Activated CD8-positive, alpha-beta T cell treated with anti-CD3 and anti-CD28 coated beads for 36 hours (primary cell): ENCODE measurements around the gene C22orf15. TPM values are rescaled to one million over a fixed set of nuclear protein-coding genes. Genes with fewer than 3 reads are reported as not detected.

Experiments used
- ATAC-seq: fragments of 200-7000 bp; cut with Tn5 transposase; one replicate; pipeline ENCODE4 v1.10.0; 2021; ENCODE audit warnings: mild to moderate bottlenecking, moderate library complexity
- CTCF ChIA-PET: fragments of 350-600 bp; sonication (Branson Sonifier 250); formaldehyde crosslinking; loops from one replicate; lab custom pipeline; 2021; ENCODE audit warnings: antibody characterized with exemption; lab: Charles Lee
- POLR2A ChIA-PET: fragments of 350-600 bp; sonication (Branson Sonifier 250); formaldehyde crosslinking; loops from one replicate; lab custom pipeline; 2021; ENCODE audit warnings: antibody characterized with exemption; lab: Charles Lee
- DNase-seq: peaks from one replicate; pipeline ENCODE4 v3.0.0-alpha.2; 2020
- H3K27ac Mint-ChIP-seq: one replicate; pipeline ENCODE4 v1.8.0; 2021; ENCODE audit warnings: mild to moderate bottlenecking, mixed read lengths
- H3K27me3 Mint-ChIP-seq: one replicate; pipeline ENCODE4 v1.8.0; 2021; ENCODE audit warnings: mixed read lengths
- H3K36me3 Mint-ChIP-seq: one replicate; pipeline ENCODE4 v1.8.0; 2021; ENCODE audit warnings: low read depth, mixed read lengths
- H3K4me1 Mint-ChIP-seq: one replicate; pipeline ENCODE4 v1.8.0; 2021; ENCODE audit warnings: low read depth, mixed read lengths
- H3K4me3 Mint-ChIP-seq: one replicate; pipeline ENCODE4 v1.8.0; 2021; ENCODE audit warnings: mild to moderate bottlenecking, moderate library complexity, mixed read lengths
- H3K9me3 Mint-ChIP-seq: one replicate; pipeline ENCODE4 v1.8.0; 2021; ENCODE audit warnings: mixed read lengths
- CTCF ChIP-seq: fragments of 200-600 bp; IDR thresholded peaks from one replicate; pipeline ENCODE4 v1.8.0; 2022; ENCODE audit warnings: antibody characterized with exemption, mild to moderate bottlenecking
- intact Hi-C: fragments of 100-400 bp; cut with micrococcal nuclease; formaldehyde crosslinking; loops from one replicate; pipeline ENCODE4 v1.10.0; 2022
- total RNA-seq, 2 experiments: library from RNA; stranded (reverse); gene quantifications; one replicate each; pipeline ENCODE4 v1.2.3, GENCODE V29; 2021

Gene C22orf15
- total RNA-seq, 2 experiments from 2014 or later, result 1.1 to 2.1 TPM

DNA sequence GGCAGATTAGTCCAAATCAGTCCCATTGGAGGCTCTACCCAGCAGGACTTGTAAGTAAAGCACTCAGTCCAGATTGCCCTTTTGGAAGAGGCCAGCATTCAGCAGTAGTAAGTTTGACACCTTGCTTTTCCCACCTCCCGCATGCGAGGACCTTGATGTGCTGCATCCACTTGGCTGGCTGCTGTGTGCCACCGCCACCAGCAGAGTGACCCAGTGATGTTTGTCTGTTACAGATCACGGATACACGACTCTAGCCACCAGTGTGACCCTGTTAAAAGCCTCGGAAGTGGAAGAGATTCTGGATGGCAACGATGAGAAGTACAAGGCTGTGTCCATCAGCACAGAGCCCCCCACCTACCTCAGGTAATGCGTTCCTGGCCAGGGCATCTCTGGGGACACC is 30.5 kb downstream of the C22orf15 start:
- POLR2A ChIA-PET, result no interaction called here
- H3K27me3 Mint-ChIP-seq, result no peaks in the 10 kb centered on the region
- no peak for DNase-seq
- no peak for ATAC-seq
- peak overlapping the region; percentile 5 for H3K27ac Mint-ChIP-seq
- H3K9me3 Mint-ChIP-seq, result no peaks in the 10 kb centered on the region
- H3K4me3 Mint-ChIP-seq, result no peak overlapping the region
- CTCF ChIA-PET, result interaction anchor here (1.0 to 1.1 kb wide), 2 partner anchors 57 to 101 kb away, joined by 3 read pairs; partner anchors contain the start of gene MIF
- TF ChIP-seq CTCF, result no peak
- H3K36me3 Mint-ChIP-seq, result peaks cover 33% of the 10 kb centered on the region
- intact Hi-C loops, result no loop called here
- peaks cover 26% of the 10 kb centered on the region for H3K4me1 Mint-ChIP-seq

DNA sequence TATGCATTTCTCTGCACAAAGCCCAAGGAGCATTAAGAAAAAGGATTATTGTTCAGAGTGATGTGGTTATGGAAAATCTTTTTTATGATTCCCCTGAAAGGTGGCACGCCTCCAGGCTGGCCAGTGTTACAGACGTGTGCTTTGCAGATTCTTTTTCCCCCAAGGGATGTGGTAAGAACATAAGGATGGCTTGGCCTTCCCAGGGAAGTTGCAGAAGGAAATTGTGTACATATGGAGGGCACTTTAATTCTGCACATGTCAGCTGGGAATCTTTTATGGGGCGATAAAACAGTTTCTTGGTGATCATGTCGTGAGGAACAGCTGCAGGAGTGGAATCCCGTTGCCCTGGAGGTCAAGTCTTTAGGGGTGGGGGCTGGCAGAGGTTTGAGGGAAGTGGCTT is 33.7 kb downstream of the C22orf15 start:
- H3K27me3 Mint-ChIP-seq, result no peaks in the 10 kb centered on the region
- POLR2A ChIA-PET, result no interaction called here
- DNase-seq (no peak), ATAC-seq (no peak)
- TF ChIP-seq CTCF, result no peak
- peaks cover 41% of the 10 kb centered on the region for H3K36me3 Mint-ChIP-seq
- CTCF ChIA-PET, result no interaction called here
- H3K4me3 Mint-ChIP-seq, result no peak overlapping the region
- peaks cover 13% of the 10 kb centered on the region for H3K4me1 Mint-ChIP-seq
- intact Hi-C loops, result no loop called here
- H3K9me3 Mint-ChIP-seq, result no peaks in the 10 kb centered on the region
- no peak overlapping the region for H3K27ac Mint-ChIP-seq

DNA sequence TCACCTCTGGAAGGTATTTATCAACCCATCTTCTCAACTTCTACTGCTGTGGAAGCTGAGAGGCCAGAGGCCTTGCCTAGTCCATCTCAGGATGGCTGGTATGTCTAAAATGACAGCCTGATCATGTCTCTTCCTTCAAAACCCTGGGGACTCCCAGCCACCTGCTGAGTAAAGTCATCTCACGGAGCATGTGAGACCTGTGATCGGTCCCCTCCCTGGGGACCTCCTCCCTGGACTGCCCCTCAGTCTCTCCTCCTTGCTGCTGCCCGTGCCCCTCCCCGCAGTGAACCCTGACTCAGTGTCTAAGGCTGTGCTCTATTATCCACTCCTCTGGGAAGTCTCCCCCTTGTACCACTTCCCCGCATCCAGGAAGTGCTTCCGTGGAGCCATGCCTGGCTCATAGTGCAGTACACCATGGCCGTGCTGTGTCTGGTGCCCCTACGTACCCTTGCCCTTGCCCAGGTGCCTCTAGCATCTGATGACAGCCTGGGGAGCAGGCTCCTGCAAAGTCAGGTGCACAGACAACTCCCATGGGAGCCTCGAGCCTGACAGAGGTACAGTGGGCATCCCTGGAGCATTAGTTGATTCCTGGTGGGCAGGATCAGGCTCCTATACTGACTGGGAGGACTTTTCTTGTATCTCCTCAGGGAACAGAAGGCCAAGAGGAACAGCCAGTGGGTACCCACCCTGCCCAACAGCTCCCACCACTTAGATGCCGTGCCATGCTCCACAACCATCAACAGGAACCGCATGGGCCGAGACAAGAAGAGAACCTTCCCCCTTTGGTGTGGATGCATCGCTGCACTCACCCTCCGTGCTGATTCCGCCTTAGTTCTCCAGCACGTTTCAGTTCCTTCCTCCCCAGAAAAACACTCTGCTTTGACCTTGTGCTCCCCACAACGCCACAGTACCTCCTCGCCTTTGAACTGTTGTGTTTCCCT is 37.8 kb downstream of the C22orf15 start:
- Mint-ChIP-seq H3K4me3 (no peak overlapping the region), H3K4me1 (no peaks in the 10 kb centered on the region), H3K27ac (no peak overlapping the region), H3K36me3 (peaks cover 38% of the 10 kb centered on the region), H3K27me3 (no peaks in the 10 kb centered on the region), H3K9me3 (no peaks in the 10 kb centered on the region)
- POLR2A ChIA-PET, result interaction anchor here (1.2 kb wide), 1 partner anchor 11 kb away, joined by 4 read pairs; no protein-coding TSS in a partner anchor
- CTCF ChIA-PET, result no interaction called here
- DNase-seq (no peak), ATAC-seq (no peak)
- intact Hi-C loops, result no loop called here
- no peak for TF ChIP-seq CTCF

DNA sequence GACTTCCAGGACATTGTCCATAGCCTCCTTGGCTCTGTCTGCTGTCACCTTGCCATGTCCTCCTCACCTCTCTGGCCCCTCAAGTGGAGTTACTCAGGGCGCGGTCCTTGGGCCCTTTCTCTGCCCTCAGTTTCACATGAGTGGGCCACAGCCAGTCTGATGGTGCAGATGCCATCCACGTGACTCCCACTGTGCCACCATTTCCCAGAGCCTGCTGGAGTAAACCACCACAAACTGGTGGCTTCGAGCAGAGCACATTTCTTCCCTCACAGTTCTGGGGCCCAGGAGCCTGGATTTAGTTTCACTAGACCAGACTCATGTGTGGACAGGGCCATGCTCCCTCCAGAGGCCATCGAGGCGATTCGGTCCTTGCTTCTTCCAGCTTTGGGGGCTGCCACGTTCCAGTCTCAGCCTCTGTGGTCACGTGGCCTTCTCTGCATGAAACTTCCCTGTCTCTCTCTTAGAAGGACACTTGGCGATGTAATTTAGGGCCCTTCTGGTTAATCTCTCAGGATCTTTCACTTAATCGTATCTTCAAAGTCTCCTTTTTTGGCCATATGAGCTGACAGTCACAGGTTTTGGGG is 38.5 kb downstream of the C22orf15 start:
- Mint-ChIP-seq H3K27ac (no peak overlapping the region), H3K36me3 (peaks cover 39% of the 10 kb centered on the region), H3K4me1 (no peaks in the 10 kb centered on the region), H3K27me3 (no peaks in the 10 kb centered on the region), H3K9me3 (no peaks in the 10 kb centered on the region), H3K4me3 (no peak overlapping the region)
- no peak for TF ChIP-seq CTCF
- ChIA-PET POLR2A (no interaction called here), CTCF (no interaction called here)
- intact Hi-C loops, result no loop called here
- DNase-seq (no peak), ATAC-seq (no peak)

- DNase-seq (no peak), ATAC-seq (no peak)
- intact Hi-C loops, result no loop called here
- Mint-ChIP-seq H3K4me1 (no peaks in the 10 kb centered on the region), H3K9me3 (no peaks in the 10 kb centered on the region), H3K36me3 (peaks cover 37% of the 10 kb centered on the region), H3K27me3 (no peaks in the 10 kb centered on the region), H3K27ac (no peak overlapping the region), H3K4me3 (no peak overlapping the region)
- ChIA-PET POLR2A (no interaction called here), CTCF (no interaction called here)
- no peak for TF ChIP-seq CTCF
Observed at GRCh38 chr22:23801886-23802377, 39.1 kb downstream of the C22orf15 start.
